ENCODE data around the gene LIMS2. TPM values are rescaled to one million over a fixed set of nuclear protein-coding genes. Genes with fewer than 3 reads are reported as not detected.
A peak's percentile ranks its signal among the peaks of the same experiment; 100 is the strongest.

LIMS2 gene
- total and polyA plus RNA-seq, 2 donors (not counting 3 experiments of a cell fraction or from before 2014, with no cell fraction given), result 48.3 to 55.6 TPM

- Histone ChIP-seq H3K4me2 (ENCODE audit: insufficient read depth, low read length) (peak overlapping the region; percentile 86), H3K4me1 (ENCODE audit: control insufficient read depth, extremely low read depth, insufficient read depth, low read length) (peaks cover 17% of the 10 kb centered on the region), H2AFZ (ENCODE audit: low read depth, low read length) (no peak overlapping the region), H4K20me1 (replicated peaks; ENCODE audit: control insufficient read depth, extremely low read depth, insufficient read depth, low read length) (no peaks in the 10 kb centered on the region), H3K79me2 (ENCODE audit: control insufficient read depth, insufficient read depth, low read length) (peaks cover 11% of the 10 kb centered on the region), H3K4me3 (replicated peaks in 1 of 3; ENCODE audit: insufficient read depth in 1 of 3, low read depth in 1 of 3, low read length in 3 of 3) (peak overlapping the region in 2 of 3 experiments; percentile 40 to 79), H3K27ac (ENCODE audit: insufficient read depth, low read depth, low read length) (peak overlapping the region; percentile 85), H3K9me3 (replicated peaks; ENCODE audit: control insufficient read depth, insufficient read depth, low read length) (no peaks in the 10 kb centered on the region), H3K9me1 (replicated peaks; ENCODE audit: control insufficient read depth, extremely low read depth, insufficient read depth, low read length) (no peaks in the 10 kb centered on the region), H3K9ac (replicated peaks; ENCODE audit: extremely low read depth, insufficient read depth, low read length) (peak overlapping the region; percentile 87), H3K27me3 (ENCODE audit: control insufficient read depth in 2 of 2, insufficient read depth in 2 of 2, low read length in 2 of 2) (no peaks in the 10 kb centered on the region), H3K36me3 (ENCODE audit: control insufficient read depth in 2 of 2, extremely low read depth in 1 of 2, insufficient read depth in 2 of 2, low read length in 2 of 2) (peaks cover 3% of the 10 kb centered on the region in 2 experiments)
- dilution Hi-C loops (cut with MboI; ENCODE audit: extremely low pct_ligation_motif_present, low sequenced_read_pairs), result no loop called here
- intact Hi-C loops (cut with micrococcal nuclease), result loop anchor here (2.0 to 5.0 kb wide), 2 partner anchors 112 to 195 kb away; no protein-coding TSS in a partner anchor
- FAIRE-seq (peak; percentile 65), DNase-seq (ENCODE audit: low read depth, low spot score) (no peak)
- BruUV-seq (replicated peaks), result TSS peak; percentile 58
- no peak for TF ChIP-seq MYC (IDR thresholded peaks at IDR 0.05; ENCODE audit: low read depth, low read length)
- ChIA-PET POLR2A (no interaction called here), CTCF (interaction anchor here (0.8 to 3.9 kb wide), 9 partner anchors 8 to 111 kb away, joined by 3 to 44 read pairs (median 4); partner anchors contain the start of gene LIMS2)
Measured at GRCh38 chr2:127702395-127703009, 27.2 kb upstream of the LIMS2 start.

- Histone ChIP-seq H3K9me3 (replicated peaks; ENCODE audit: control insufficient read depth, insufficient read depth, low read length) (no peaks in the 10 kb centered on the region), H2AFZ (ENCODE audit: low read depth, low read length) (peak overlapping the region; percentile 97), H3K9me1 (replicated peaks; ENCODE audit: control insufficient read depth, extremely low read depth, insufficient read depth, low read length) (no peaks in the 10 kb centered on the region), H3K9ac (replicated peaks; ENCODE audit: extremely low read depth, insufficient read depth, low read length) (peak overlapping the region; percentile 87), H3K27me3 (ENCODE audit: control insufficient read depth in 2 of 2, insufficient read depth in 2 of 2, low read length in 2 of 2) (no peaks in the 10 kb centered on the region), H3K27ac (ENCODE audit: insufficient read depth, low read depth, low read length) (peak overlapping the region; percentile 85), H3K79me2 (ENCODE audit: control insufficient read depth, insufficient read depth, low read length) (peaks cover 11% of the 10 kb centered on the region), H3K4me3 (replicated peaks in 1 of 3; ENCODE audit: insufficient read depth in 1 of 3, low read depth in 1 of 3, low read length in 3 of 3) (peak overlapping the region; percentile 40 to 79 (median 45)), H4K20me1 (replicated peaks; ENCODE audit: control insufficient read depth, extremely low read depth, insufficient read depth, low read length) (no peaks in the 10 kb centered on the region), H3K36me3 (ENCODE audit: control insufficient read depth in 2 of 2, extremely low read depth in 1 of 2, insufficient read depth in 2 of 2, low read length in 2 of 2) (peaks cover 0 to 2% of the 10 kb centered on the region in 2 experiments), H3K4me1 (ENCODE audit: control insufficient read depth, extremely low read depth, insufficient read depth, low read length) (peaks cover 17% of the 10 kb centered on the region), H3K4me2 (ENCODE audit: insufficient read depth, low read length) (peak overlapping the region; percentile 86)
- dilution Hi-C loops (cut with MboI; ENCODE audit: extremely low pct_ligation_motif_present, low sequenced_read_pairs) (no loop called here), intact Hi-C loops (cut with micrococcal nuclease) (loop anchor here (1.0 to 5.0 kb wide), 6 partner anchors 27 to 195 kb away; partner anchors contain the start of genes IWS1 and LIMS2)
- CTCF ChIA-PET, result interaction anchor here (0.8 to 3.9 kb wide), 9 partner anchors 9 to 110 kb away, joined by 3 to 44 read pairs (median 4); partner anchors contain the start of gene LIMS2
- DNase-seq (ENCODE audit: low read depth, low spot score) (peak; percentile 80), FAIRE-seq (peak; percentile 68)
- no TSS peak for BruUV-seq (replicated peaks)
- no peak for TF ChIP-seq EZH2 (IDR thresholded peaks at IDR 0.05; ENCODE audit: borderline replicate concordance, low read depth, low read length, severe bottlenecking)
- no peak for TF ChIP-seq POLR2A (IDR thresholded peaks at IDR 0.05; ENCODE audit: low read depth, low read length)
- TF ChIP-seq, protein P1, sequence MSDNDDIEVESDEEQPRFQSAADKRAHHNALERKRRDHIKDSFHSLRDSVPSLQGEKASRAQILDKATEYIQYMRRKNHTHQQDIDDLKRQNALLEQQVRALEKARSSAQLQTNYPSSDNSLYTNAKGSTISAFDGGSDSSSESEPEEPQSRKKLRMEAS (IDR thresholded peaks at IDR 0.05; ENCODE audit: insufficient read depth, insufficient read length), result peak; percentile 66
- TF ChIP-seq CTCF (IDR thresholded peaks at IDR 0.05; ENCODE audit: extremely low read depth in 1 of 2, insufficient read depth in 1 of 2, low read depth in 1 of 2, low read length in 2 of 2), result peak in 1 of 2 donors; percentile 33
- TF ChIP-seq JUN (IDR thresholded peaks at IDR 0.05; ENCODE audit: borderline replicate concordance, insufficient read depth, insufficient read length, low read depth), result no peak
- TF ChIP-seq POLR2AphosphoS5 (IDR thresholded peaks at IDR 0.05; ENCODE audit: insufficient read depth, low read depth, low read length), result peak; percentile 57
- no peak for TF ChIP-seq GATA2 (IDR thresholded peaks at IDR 0.05; ENCODE audit: insufficient read depth, insufficient read length, low read depth, low read length)
- no peak for TF ChIP-seq FOS (IDR thresholded peaks at IDR 0.05; ENCODE audit: borderline replicate concordance, insufficient read depth, low read length)
- peak; percentile 36 for TF ChIP-seq MYC (IDR thresholded peaks at IDR 0.05; ENCODE audit: low read depth, low read length)
- POLR2A ChIA-PET, result interaction anchor here (0.6 kb wide), 1 partner anchor 27 kb away, joined by 3 read pairs; the partner anchor contains the start of gene LIMS2
Measured at GRCh38 chr2:127701651-127702394, 26.5 kb upstream of the LIMS2 start.
